RWPE2 (cell line): ENCODE measurements around the gene AGTPBP1.

Experiments
- ATAC-seq: fragments of 200-7000 bp; cut with Tn5 transposase; 3 replicates; pipeline ENCODE4 v1.9.1; 2021; ENCODE audit warnings: low read depth
- DNase-seq: peaks from one replicate; pipeline ENCODE4 v3.0.0-alpha.2; 2020; ENCODE audit warnings: low spot score
- H3K27ac ChIP-seq: fragments of 450-650 bp; 2 replicates; pipeline ENCODE4 v1.5.1; 2017; ENCODE audit warnings: mild to moderate bottlenecking; ENCODE audit not compliant: poor library complexity, severe bottlenecking
- H3K27me3 ChIP-seq: fragments of 250-450 bp; sonication (Bioruptor Pico); 2 replicates; pipeline ENCODE4 v1.5.1; 2021; ENCODE audit warnings: mild to moderate bottlenecking, moderate library complexity; ENCODE audit not compliant: insufficient read depth, poor library complexity, severe bottlenecking
- H3K36me3 ChIP-seq: fragments of 250-450 bp; sonication (Bioruptor Pico); 2 replicates; pipeline ENCODE4 v1.5.1; 2020; ENCODE audit warnings: low read depth, mild to moderate bottlenecking, moderate library complexity
- H3K4me1 ChIP-seq: fragments of 250-450 bp; sonication (Bioruptor Pico); 2 replicates; pipeline ENCODE4 v1.5.1; 2021; ENCODE audit warnings: mild to moderate bottlenecking, moderate library complexity; ENCODE audit not compliant: insufficient read depth, poor library complexity, severe bottlenecking
- H3K4me3 ChIP-seq: fragments of 250-450 bp; sonication (Bioruptor Pico); 2 replicates; pipeline ENCODE4 v1.5.1; 2021; ENCODE audit warnings: mild to moderate bottlenecking, moderate library complexity; ENCODE audit not compliant: severe bottlenecking
- H3K9me3 ChIP-seq: fragments of 250-450 bp; sonication (Bioruptor Pico); 2 replicates; pipeline ENCODE4 v1.5.1; 2021; ENCODE audit warnings: mild to moderate bottlenecking, moderate library complexity; ENCODE audit not compliant: severe bottlenecking
- CTCF ChIP-seq: fragments of 450-650 bp; IDR thresholded peaks from one replicate; pipeline ENCODE4 v1.5.1; 2017; ENCODE audit warnings: mild to moderate bottlenecking, moderate library complexity; ENCODE audit not compliant: poor library complexity, severe bottlenecking

The AGTPBP1 gene

GRCh38 chr9:85533538-85533937, 208.2 kb downstream of the AGTPBP1 start:
- Histone ChIP-seq H3K4me1 (no peaks in the 10 kb centered on the region), H3K27me3 (no peaks in the 10 kb centered on the region), H3K9me3 (no peaks in the 10 kb centered on the region), H3K36me3 (no peaks in the 10 kb centered on the region), H3K4me3 (no peak overlapping the region), H3K27ac (no peak overlapping the region)
- TF ChIP-seq CTCF = no peak
- DNase-seq = no peak
- ATAC-seq = no peak

DNA sequence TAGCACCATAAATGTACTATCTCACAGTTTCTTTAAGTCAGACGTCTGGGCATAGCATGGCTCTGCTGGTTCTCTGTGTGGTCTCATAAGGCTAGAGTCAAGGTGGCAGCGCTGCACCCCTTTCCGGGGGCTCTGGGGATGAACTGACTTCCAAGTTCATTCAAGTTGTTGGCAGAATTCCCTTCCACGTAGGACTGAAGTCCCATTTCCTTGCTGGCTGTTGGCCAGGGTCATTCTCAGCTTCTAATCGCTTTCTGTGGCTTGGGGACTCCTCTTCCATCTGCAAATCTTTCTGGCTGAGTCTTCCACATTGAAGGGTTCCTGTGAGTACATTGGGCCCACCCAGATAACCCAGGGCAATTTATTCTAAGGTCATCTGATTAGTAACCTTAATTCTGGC, 211.0 kb downstream of the AGTPBP1 start:
- no peak for TF ChIP-seq CTCF
- H3K4me1 ChIP-seq = no peaks in the 10 kb centered on the region
- H3K27me3 ChIP-seq = no peaks in the 10 kb centered on the region
- no peaks in the 10 kb centered on the region for H3K36me3 ChIP-seq
- no peaks in the 10 kb centered on the region for H3K9me3 ChIP-seq
- ATAC-seq = no peak
- no peak for DNase-seq
- no peak overlapping the region for H3K4me3 ChIP-seq
- H3K27ac ChIP-seq = no peak overlapping the region

DNA sequence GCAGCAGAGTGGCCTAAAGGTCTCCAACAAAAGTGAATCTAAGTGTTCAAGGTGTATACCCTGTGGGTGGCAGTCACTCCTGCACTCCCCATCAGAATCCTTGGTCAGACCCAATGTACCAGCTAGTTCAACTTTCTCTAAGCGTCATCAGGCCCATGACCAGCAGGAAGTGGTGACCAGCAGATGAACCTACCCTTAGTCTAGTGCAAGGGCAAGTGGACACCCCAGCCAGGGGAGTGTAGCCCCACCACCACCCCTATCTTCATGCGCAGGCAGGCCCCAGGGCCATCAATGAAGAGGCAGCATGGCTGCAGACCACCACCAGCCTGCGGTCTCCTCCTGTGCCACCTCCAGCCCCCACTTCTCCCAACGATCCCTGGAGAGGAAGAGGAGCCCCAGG, 213.1 kb downstream of the AGTPBP1 start:
- TF ChIP-seq CTCF = no peak
- Histone ChIP-seq H3K4me3 (no peak overlapping the region), H3K27ac (no peak overlapping the region), H3K27me3 (peaks cover 9% of the 10 kb centered on the region), H3K9me3 (no peaks in the 10 kb centered on the region), H3K4me1 (no peaks in the 10 kb centered on the region), H3K36me3 (no peaks in the 10 kb centered on the region)
- no peak for ATAC-seq
- DNase-seq = no peak

DNA sequence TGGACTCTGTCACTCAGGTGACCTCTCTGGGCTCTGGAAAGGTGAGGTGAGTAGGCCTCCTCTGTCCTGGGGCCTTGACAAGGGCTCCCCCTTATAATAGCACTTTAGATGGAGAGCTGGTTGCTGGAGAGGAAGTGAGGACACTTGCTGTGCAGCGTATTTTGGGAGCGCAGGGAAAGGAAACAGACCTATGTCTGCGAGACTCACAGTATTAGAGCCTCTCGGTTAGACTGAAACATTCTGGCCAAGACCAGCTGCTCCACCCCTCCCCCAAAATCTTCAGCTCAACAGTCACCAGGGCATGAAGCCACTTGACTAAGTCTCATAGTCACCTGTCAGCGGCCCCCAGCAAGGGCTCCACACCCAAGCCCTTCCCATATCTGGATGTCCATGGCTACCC, 213.6 kb downstream of the AGTPBP1 start:
- H3K36me3 ChIP-seq = no peaks in the 10 kb centered on the region
- H3K27ac ChIP-seq = no peak overlapping the region
- no peak overlapping the region for H3K4me3 ChIP-seq
- no peak for TF ChIP-seq CTCF
- ATAC-seq (no peak), DNase-seq (no peak)
- no peaks in the 10 kb centered on the region for H3K9me3 ChIP-seq
- H3K4me1 ChIP-seq = no peaks in the 10 kb centered on the region
- H3K27me3 ChIP-seq = peaks cover 12% of the 10 kb centered on the region

DNA sequence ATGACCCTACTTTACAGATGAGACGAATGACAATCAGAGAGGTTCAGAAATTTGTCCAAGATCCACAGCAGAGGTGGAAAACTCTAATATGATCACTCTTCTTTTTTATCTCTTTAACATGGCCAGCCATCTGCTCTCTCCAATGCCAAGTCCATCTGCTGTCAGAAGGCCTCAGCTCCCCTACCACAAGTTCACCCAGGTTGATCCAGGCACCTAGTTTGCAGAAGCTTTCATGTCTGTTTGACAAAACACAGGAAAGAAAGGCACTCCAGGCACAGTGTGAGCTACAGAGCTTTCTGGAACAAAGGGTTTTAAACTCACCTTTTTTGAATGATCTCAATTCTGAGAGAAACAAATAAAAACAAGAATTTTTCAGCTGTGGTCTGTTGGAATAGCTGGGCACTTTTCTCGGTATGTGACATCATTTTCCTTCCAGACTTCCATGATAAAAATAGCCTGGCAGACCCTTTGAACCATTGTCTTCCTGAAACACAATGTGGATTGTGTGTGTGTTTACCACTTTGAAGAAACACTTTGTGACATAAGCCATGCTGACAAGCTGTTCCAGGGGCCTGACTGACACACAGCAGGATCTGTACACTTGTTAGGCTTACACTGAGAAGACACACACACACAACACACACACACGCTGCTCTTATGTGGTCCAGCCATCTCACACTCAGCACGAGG, 214.3 kb downstream of the AGTPBP1 start:
- TF ChIP-seq CTCF = no peak
- ATAC-seq (no peak), DNase-seq (no peak)
- H3K27ac ChIP-seq = no peak overlapping the region
- peaks cover 19% of the 10 kb centered on the region for H3K27me3 ChIP-seq
- no peaks in the 10 kb centered on the region for H3K36me3 ChIP-seq
- no peaks in the 10 kb centered on the region for H3K9me3 ChIP-seq
- H3K4me3 ChIP-seq = no peak overlapping the region
- H3K4me1 ChIP-seq = no peaks in the 10 kb centered on the region
